ENCODE measurements around the gene GDF2.

GDF2 gene

GRCh38 chr10:47335906-47336305, 13.7 kb downstream of the GDF2 start:
- no peak for DNase-seq

GRCh38 chr10:47336387-47337134, 14.3 kb downstream of the GDF2 start:
- no peak for DNase-seq

GRCh38 chr10:47337310-47337709, 15.1 kb downstream of the GDF2 start:
- DNase-seq: no peak

GRCh38 chr10:47339186-47339735, 17.0 kb downstream of the GDF2 start:
- no peak for DNase-seq

GRCh38 chr10:47339759-47340607, 17.7 kb downstream of the GDF2 start:
- DNase-seq: no peak

- DNase-seq: peak; percentile 68
These were observed 18.4 kb downstream of the GDF2 start for GRCh38 chr10:47340608-47341170.

GRCh38 chr10:47344996-47345870, 23.0 kb downstream of the GDF2 start:
- no peak for DNase-seq

- DNase-seq: peak; percentile 19
These were observed 24.5 kb downstream of the GDF2 start for GRCh38 chr10:47346581-47347302.

- DNase-seq: no peak
These were observed 25.0 kb downstream of the GDF2 start for GRCh38 chr10:47347303-47347675.

- DNase-seq: peak; percentile 34
These were observed 25.9 kb downstream of the GDF2 start, which contains the start of gene RBP3 for GRCh38 chr10:47348138-47348651. Gene RBP3, plus strand, starts transcription at chr10:47348363. Its CDS starts 122 bp downstream, at chr10:47348485.

GRCh38 chr10:47348661-47349470, 26.6 kb downstream of the GDF2 start:
- DNase-seq: no peak

GRCh38 chr10:47349516-47349915, 27.3 kb downstream of the GDF2 start:
- no peak for DNase-seq

- no peak for DNase-seq
These were observed 27.7 kb downstream of the GDF2 start for GRCh38 chr10:47349941-47350371.

- DNase-seq: no peak
These were observed 28.7 kb downstream of the GDF2 start for GRCh38 chr10:47350671-47351640.

GRCh38 chr10:47351899-47352815, 29.9 kb downstream of the GDF2 start:
- no peak for DNase-seq

GRCh38 chr10:47353351-47353750, 31.1 kb downstream of the GDF2 start:
- no peak for DNase-seq

- DNase-seq: no peak
These were observed 31.9 kb downstream of the GDF2 start for GRCh38 chr10:47354165-47354564.

GRCh38 chr10:47354900-47355299, 32.6 kb downstream of the GDF2 start:
- no peak for DNase-seq
